Activated T-helper 1 cell treated with anti-CD3 and anti-CD28 coated beads, Interleukin-12 subunit alpha, Interleukin-12 subunit beta, Interleukin-2, Interleukin-4 antibody, amounts not matched to agents 30 ng/mL and 10 ng/mL and 1 ng/mL, durations not matched to agents 14 hours and 24 hours and 36 hours (primary cell): ENCODE results near the gene F13A1. TPM values are rescaled to one million over a fixed set of nuclear protein-coding genes. Genes with fewer than 3 reads are reported as not detected.

Source experiments
- DNase-seq: peaks from one replicate; pipeline ENCODE4 v3.0.0; 2021; ENCODE audit warnings: low spot score
- H3K27ac Mint-ChIP-seq: one replicate; pipeline ENCODE4 v1.8.0; 2021; ENCODE audit warnings: mild to moderate bottlenecking, mixed read lengths
- H3K27me3 Mint-ChIP-seq: one replicate; pipeline ENCODE4 v1.8.0; 2022; ENCODE audit warnings: mild to moderate bottlenecking, moderate library complexity, mixed read lengths; ENCODE audit not compliant: insufficient read depth
- H3K36me3 Mint-ChIP-seq: one replicate; pipeline ENCODE4 v1.8.0; 2021; ENCODE audit warnings: low read depth, mixed read lengths
- H3K4me1 Mint-ChIP-seq: one replicate; pipeline ENCODE4 v1.8.0; 2021; ENCODE audit warnings: low read depth, mixed read lengths
- H3K4me3 Mint-ChIP-seq: one replicate; pipeline ENCODE4 v1.8.0; 2021; ENCODE audit warnings: mild to moderate bottlenecking, moderate library complexity, mixed read lengths
- H3K9me3 Mint-ChIP-seq: one replicate; pipeline ENCODE4 v1.8.0; 2021; ENCODE audit warnings: mixed read lengths
- intact Hi-C: fragments of 100-400 bp; cut with micrococcal nuclease; formaldehyde crosslinking; loops from one replicate; pipeline ENCODE4 v1.15.1; 2024
- total RNA-seq: library from RNA; stranded (reverse); gene quantifications from 2 replicates; pipeline ENCODE4 v1.2.3, GENCODE V29; 2022

The F13A1 gene
- total RNA-seq, 1 donor from 2014 or later = not detected

GRCh38 chr6:6256259-6256658, 64.2 kb downstream of the F13A1 start:
- no peak for DNase-seq
- no peaks in the 10 kb centered on the region for H3K36me3 Mint-ChIP-seq
- no peaks in the 10 kb centered on the region for H3K4me1 Mint-ChIP-seq
- no peak overlapping the region for H3K27ac Mint-ChIP-seq
- H3K9me3 Mint-ChIP-seq = no peaks in the 10 kb centered on the region
- H3K4me3 Mint-ChIP-seq = no peak overlapping the region
- H3K27me3 Mint-ChIP-seq = no peaks in the 10 kb centered on the region
- intact Hi-C loops = loop anchor here (10.0 kb wide), 1 partner anchor 289 kb away; no protein-coding TSS in a partner anchor

- Mint-ChIP-seq H3K4me3 (no peak overlapping the region), H3K36me3 (no peaks in the 10 kb centered on the region), H3K9me3 (no peaks in the 10 kb centered on the region), H3K27me3 (peaks cover 2% of the 10 kb centered on the region), H3K27ac (no peak overlapping the region), H3K4me1 (no peaks in the 10 kb centered on the region)
- no peak for DNase-seq
- intact Hi-C loops = loop anchor here (10.0 kb wide), 1 partner anchor 293 kb away; no protein-coding TSS in a partner anchor
Measured at GRCh38 chr6:6251555-6252280, 68.7 kb downstream of the F13A1 start.

GRCh38 chr6:6248651-6249050, 71.8 kb downstream of the F13A1 start:
- no peak overlapping the region for H3K4me3 Mint-ChIP-seq
- intact Hi-C loops = no loop called here
- H3K27me3 Mint-ChIP-seq = peaks cover 5% of the 10 kb centered on the region
- H3K27ac Mint-ChIP-seq = no peak overlapping the region
- H3K4me1 Mint-ChIP-seq = no peaks in the 10 kb centered on the region
- no peaks in the 10 kb centered on the region for H3K9me3 Mint-ChIP-seq
- DNase-seq = no peak
- no peaks in the 10 kb centered on the region for H3K36me3 Mint-ChIP-seq

- Mint-ChIP-seq H3K4me1 (no peaks in the 10 kb centered on the region), H3K27ac (no peak overlapping the region), H3K36me3 (no peaks in the 10 kb centered on the region), H3K27me3 (peaks cover 5% of the 10 kb centered on the region), H3K4me3 (no peak overlapping the region), H3K9me3 (no peaks in the 10 kb centered on the region)
- no peak for DNase-seq
- intact Hi-C loops = no loop called here
Measured at GRCh38 chr6:6246544-6246943, 73.9 kb downstream of the F13A1 start.

GRCh38 chr6:6244624-6245023, 75.8 kb downstream of the F13A1 start:
- Mint-ChIP-seq H3K27ac (no peak overlapping the region), H3K36me3 (no peaks in the 10 kb centered on the region)

GRCh38 chr6:6243846-6244245, 76.6 kb downstream of the F13A1 start:
- H3K36me3 Mint-ChIP-seq = no peaks in the 10 kb centered on the region
- no peak for DNase-seq
- intact Hi-C loops = no loop called here
- H3K27ac Mint-ChIP-seq = no peak overlapping the region
- no peak overlapping the region for H3K4me3 Mint-ChIP-seq
- no peaks in the 10 kb centered on the region for H3K9me3 Mint-ChIP-seq
- no peaks in the 10 kb centered on the region for H3K4me1 Mint-ChIP-seq
- H3K27me3 Mint-ChIP-seq = peaks cover 3% of the 10 kb centered on the region

More at GRCh38 chr6:6244624-6245023, 75.8 kb downstream of the F13A1 start:
- Mint-ChIP-seq H3K4me3 (no peak overlapping the region), H3K9me3 (no peaks in the 10 kb centered on the region), H3K27me3 (peaks cover 4% of the 10 kb centered on the region), H3K4me1 (no peaks in the 10 kb centered on the region)
- intact Hi-C loops = no loop called here
- DNase-seq = no peak

GRCh38 chr6:6239598-6240581, 80.6 kb downstream of the F13A1 start:
- DNase-seq = no peak
- H3K4me1 Mint-ChIP-seq = no peaks in the 10 kb centered on the region
- intact Hi-C loops = no loop called here

GRCh38 chr6:6236730-6237469, 83.6 kb downstream of the F13A1 start:
- no peak for DNase-seq
- Mint-ChIP-seq H3K27ac (no peak overlapping the region), H3K4me1 (no peaks in the 10 kb centered on the region), H3K4me3 (no peak overlapping the region), H3K9me3 (no peaks in the 10 kb centered on the region), H3K27me3 (peaks cover 5% of the 10 kb centered on the region), H3K36me3 (no peaks in the 10 kb centered on the region)
- intact Hi-C loops = no loop called here

More at GRCh38 chr6:6239598-6240581, 80.6 kb downstream of the F13A1 start:
- Mint-ChIP-seq H3K9me3 (no peaks in the 10 kb centered on the region), H3K36me3 (no peaks in the 10 kb centered on the region), H3K4me3 (no peak overlapping the region), H3K27me3 (peaks cover 3% of the 10 kb centered on the region), H3K27ac (no peak overlapping the region)

- Mint-ChIP-seq H3K27ac (no peak overlapping the region), H3K27me3 (peaks cover 11% of the 10 kb centered on the region), H3K9me3 (no peaks in the 10 kb centered on the region), H3K4me3 (no peak overlapping the region), H3K36me3 (no peaks in the 10 kb centered on the region), H3K4me1 (no peaks in the 10 kb centered on the region)
- DNase-seq = no peak
- intact Hi-C loops = no loop called here
Measured at GRCh38 chr6:6235786-6236185, 84.7 kb downstream of the F13A1 start.

- no peaks in the 10 kb centered on the region for H3K4me1 Mint-ChIP-seq
- peaks cover 11% of the 10 kb centered on the region for H3K27me3 Mint-ChIP-seq
- H3K9me3 Mint-ChIP-seq = no peaks in the 10 kb centered on the region
- no peak overlapping the region for H3K27ac Mint-ChIP-seq
- H3K4me3 Mint-ChIP-seq = no peak overlapping the region
- H3K36me3 Mint-ChIP-seq = no peaks in the 10 kb centered on the region
- no peak for DNase-seq
- intact Hi-C loops = no loop called here
Measured at GRCh38 chr6:6234963-6235362, 85.5 kb downstream of the F13A1 start.

- Mint-ChIP-seq H3K9me3 (no peaks in the 10 kb centered on the region), H3K27ac (no peak overlapping the region), H3K4me3 (no peak overlapping the region), H3K36me3 (no peaks in the 10 kb centered on the region), H3K27me3 (peaks cover 11% of the 10 kb centered on the region), H3K4me1 (no peaks in the 10 kb centered on the region)
- no peak for DNase-seq
- intact Hi-C loops = no loop called here
Measured at GRCh38 chr6:6230286-6230685, 90.2 kb downstream of the F13A1 start.

GRCh38 chr6:6227896-6228295, 92.6 kb downstream of the F13A1 start:
- H3K27ac Mint-ChIP-seq = no peak overlapping the region
- H3K4me3 Mint-ChIP-seq = no peak overlapping the region
- DNase-seq = no peak
- intact Hi-C loops = no loop called here
- peaks cover 7% of the 10 kb centered on the region for H3K27me3 Mint-ChIP-seq
- no peaks in the 10 kb centered on the region for H3K4me1 Mint-ChIP-seq
- H3K36me3 Mint-ChIP-seq = no peaks in the 10 kb centered on the region
- H3K9me3 Mint-ChIP-seq = no peaks in the 10 kb centered on the region
